ENCODE data around the gene MUC5B. TPM values are rescaled to one million over a fixed set of nuclear protein-coding genes. Genes with fewer than 3 reads are reported as not detected.

Gene MUC5B
- total RNA-seq, 1 experiment from 2014 or later: 1.6 TPM

- POLR2A ChIA-PET: no interaction called here
- Mint-ChIP-seq H3K27me3 (ENCODE audit: low read depth) (0 out of 2 replicates have a peak, but pooled peaks cover under 1% of the 10 kb centered on the region), H3K4me3 (no peak overlapping the region), H3K27ac (no peak overlapping the region), H3K4me1 (no peaks in the 10 kb centered on the region), H3K36me3 (peaks cover 11% of the 10 kb centered on the region), H3K9me3 (peaks cover 10% of the 10 kb centered on the region)
- TF ChIP-seq ESRRA (CRISPR knock-in tag; IDR thresholded peaks at IDR 0.05; ENCODE audit: borderline replicate concordance) (no peak), ZNF671 (CRISPR knock-in tag; IDR thresholded peaks at IDR 0.05) (no peak), ATF6 (CRISPR knock-in tag; IDR thresholded peaks at IDR 0.05) (no peak), ZNF396 (CRISPR knock-in tag; IDR thresholded peaks at IDR 0.05; ENCODE audit: borderline replicate concordance) (no peak), HMGA2 (CRISPR knock-in tag; IDR thresholded peaks at IDR 0.05) (no peak), ZNF423 (CRISPR knock-in tag; IDR thresholded peaks at IDR 0.05) (no peak), GTF2I (CRISPR knock-in tag; conservative IDR thresholded peaks at IDR 0.05) (no peak), TEAD4 (CRISPR knock-in tag; IDR thresholded peaks at IDR 0.05) (no peak)
- TF ChIP-seq, protein P1, sequence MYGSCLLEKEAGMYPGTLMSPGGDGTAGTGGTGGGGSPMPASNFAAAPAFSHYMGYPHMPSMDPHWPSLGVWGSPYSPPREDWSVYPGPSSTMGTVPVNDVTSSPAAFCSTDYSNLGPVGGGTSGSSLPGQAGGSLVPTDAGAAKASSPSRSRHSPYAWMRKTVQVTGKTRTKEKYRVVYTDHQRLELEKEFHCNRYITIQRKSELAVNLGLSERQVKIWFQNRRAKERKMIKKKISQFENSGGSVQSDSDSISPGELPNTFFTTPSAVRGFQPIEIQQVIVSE (CRISPR knock-in tag; IDR thresholded peaks at IDR 0.05; ENCODE audit: borderline replicate concordance): no peak
- CTCF ChIA-PET: no interaction called here
- ATAC-seq: no peak
- no peak for DNase-seq (ENCODE audit: low spot score)
Observed at GRCh38 chr11:1271927-1272326, 49.1 kb downstream of the MUC5B start.

DNA sequence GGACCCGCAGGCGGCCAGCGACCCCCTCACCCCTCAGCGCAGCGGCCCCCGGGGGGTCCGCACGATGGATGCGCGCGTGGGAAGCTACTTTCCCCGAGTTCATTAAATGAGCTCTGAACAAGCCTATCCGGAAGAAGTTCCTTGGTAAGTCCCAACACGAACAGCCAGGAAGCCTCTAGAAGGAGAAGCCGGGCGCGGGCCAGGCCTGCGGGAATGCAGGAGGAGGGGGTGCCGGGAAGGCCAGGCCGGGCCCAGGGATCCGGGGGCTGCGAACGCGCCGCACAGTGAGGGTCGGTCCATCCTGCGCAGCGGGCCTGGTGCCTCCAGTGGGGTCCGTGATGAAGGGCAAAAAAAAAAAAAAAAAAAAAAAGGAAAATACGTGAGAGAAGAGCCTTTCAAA lies 49.7 kb downstream of the MUC5B start:
- Mint-ChIP-seq H3K36me3 (peaks cover 11% of the 10 kb centered on the region), H3K9me3 (peaks cover 4% of the 10 kb centered on the region), H3K4me3 (no peak overlapping the region), H3K27ac (no peak overlapping the region), H3K4me1 (no peaks in the 10 kb centered on the region), H3K27me3 (ENCODE audit: low read depth) (no peaks in the 10 kb centered on the region)
- no peak for ATAC-seq
- ChIA-PET POLR2A (no interaction called here), CTCF (no interaction called here)
- no peak for DNase-seq (ENCODE audit: low spot score)
- TF ChIP-seq ZSCAN18 (CRISPR knock-in tag; IDR thresholded peaks at IDR 0.05) (no peak), STAT6 (CRISPR knock-in tag; conservative IDR thresholded peaks at IDR 0.05; ENCODE audit: low read depth) (no peak), NFATC4 (CRISPR knock-in tag; IDR thresholded peaks at IDR 0.05) (no peak), NR1H2 (CRISPR knock-in tag; IDR thresholded peaks at IDR 0.05) (no peak), FOXP1 (CRISPR knock-in tag; IDR thresholded peaks at IDR 0.05; ENCODE audit: borderline replicate concordance) (no peak), EMX1 (CRISPR knock-in tag; IDR thresholded peaks at IDR 0.05) (no peak), ZNF232 (CRISPR knock-in tag; IDR thresholded peaks at IDR 0.05) (no peak), IRF1 (CRISPR knock-in tag; IDR thresholded peaks at IDR 0.05) (no peak), SMAD4 (CRISPR knock-in tag; IDR thresholded peaks at IDR 0.05) (no peak)
- TF ChIP-seq, protein P2, sequence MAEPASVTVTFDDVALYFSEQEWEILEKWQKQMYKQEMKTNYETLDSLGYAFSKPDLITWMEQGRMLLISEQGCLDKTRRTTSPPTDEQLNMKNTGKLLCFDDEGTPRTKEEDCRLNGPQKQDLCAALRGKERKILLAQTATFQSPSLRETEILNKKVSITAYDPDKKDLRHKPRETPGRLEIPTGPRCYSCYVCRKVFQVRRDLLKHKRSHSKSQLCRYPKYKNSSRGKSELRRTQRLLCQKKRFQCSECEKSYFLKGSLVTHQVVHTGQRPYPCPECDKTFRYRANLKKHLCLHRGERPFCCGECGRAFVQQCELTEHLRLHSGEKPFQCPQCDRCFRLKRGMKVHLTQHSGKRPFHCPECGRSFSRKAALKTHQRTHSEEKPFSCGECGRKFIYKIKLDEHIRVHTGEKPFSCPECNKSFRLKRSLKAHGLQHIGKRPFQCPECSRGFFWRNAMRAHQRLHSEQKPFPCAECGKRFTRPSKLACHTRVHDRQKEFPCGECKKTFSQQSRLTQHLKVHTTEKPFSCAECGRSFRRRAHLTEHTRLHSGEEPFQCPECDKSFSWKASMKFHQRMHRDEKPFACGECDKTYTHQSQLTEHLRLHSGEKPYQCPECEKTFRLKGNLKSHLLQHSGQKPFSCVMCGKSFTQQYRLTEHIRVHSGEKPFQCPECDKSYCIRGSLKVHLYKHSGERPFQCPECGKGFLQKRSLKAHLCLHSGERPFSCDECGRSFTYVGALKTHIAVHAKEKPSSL (CRISPR knock-in tag; conservative IDR thresholded peaks at IDR 0.05): no peak
- TF ChIP-seq, protein P3, sequence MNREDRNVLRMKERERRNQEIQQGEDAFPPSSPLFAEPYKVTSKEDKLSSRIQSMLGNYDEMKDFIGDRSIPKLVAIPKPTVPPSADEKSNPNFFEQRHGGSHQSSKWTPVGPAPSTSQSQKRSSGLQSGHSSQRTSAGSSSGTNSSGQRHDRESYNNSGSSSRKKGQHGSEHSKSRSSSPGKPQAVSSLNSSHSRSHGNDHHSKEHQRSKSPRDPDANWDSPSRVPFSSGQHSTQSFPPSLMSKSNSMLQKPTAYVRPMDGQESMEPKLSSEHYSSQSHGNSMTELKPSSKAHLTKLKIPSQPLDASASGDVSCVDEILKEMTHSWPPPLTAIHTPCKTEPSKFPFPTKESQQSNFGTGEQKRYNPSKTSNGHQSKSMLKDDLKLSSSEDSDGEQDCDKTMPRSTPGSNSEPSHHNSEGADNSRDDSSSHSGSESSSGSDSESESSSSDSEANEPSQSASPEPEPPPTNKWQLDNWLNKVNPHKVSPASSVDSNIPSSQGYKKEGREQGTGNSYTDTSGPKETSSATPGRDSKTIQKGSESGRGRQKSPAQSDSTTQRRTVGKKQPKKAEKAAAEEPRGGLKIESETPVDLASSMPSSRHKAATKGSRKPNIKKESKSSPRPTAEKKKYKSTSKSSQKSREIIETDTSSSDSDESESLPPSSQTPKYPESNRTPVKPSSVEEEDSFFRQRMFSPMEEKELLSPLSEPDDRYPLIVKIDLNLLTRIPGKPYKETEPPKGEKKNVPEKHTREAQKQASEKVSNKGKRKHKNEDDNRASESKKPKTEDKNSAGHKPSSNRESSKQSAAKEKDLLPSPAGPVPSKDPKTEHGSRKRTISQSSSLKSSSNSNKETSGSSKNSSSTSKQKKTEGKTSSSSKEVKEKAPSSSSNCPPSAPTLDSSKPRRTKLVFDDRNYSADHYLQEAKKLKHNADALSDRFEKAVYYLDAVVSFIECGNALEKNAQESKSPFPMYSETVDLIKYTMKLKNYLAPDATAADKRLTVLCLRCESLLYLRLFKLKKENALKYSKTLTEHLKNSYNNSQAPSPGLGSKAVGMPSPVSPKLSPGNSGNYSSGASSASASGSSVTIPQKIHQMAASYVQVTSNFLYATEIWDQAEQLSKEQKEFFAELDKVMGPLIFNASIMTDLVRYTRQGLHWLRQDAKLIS (CRISPR knock-in tag; IDR thresholded peaks at IDR 0.05; ENCODE audit: borderline replicate concordance): no peak
- TF ChIP-seq, protein P4, sequence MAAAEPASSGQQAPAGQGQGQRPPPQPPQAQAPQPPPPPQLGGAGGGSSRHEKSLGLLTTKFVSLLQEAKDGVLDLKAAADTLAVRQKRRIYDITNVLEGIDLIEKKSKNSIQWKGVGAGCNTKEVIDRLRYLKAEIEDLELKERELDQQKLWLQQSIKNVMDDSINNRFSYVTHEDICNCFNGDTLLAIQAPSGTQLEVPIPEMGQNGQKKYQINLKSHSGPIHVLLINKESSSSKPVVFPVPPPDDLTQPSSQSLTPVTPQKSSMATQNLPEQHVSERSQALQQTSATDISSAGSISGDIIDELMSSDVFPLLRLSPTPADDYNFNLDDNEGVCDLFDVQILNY (CRISPR knock-in tag; IDR thresholded peaks at IDR 0.05): no peak

All from WTC11 (cell line).